Measurements from ENCODE around the gene CNPY3. TPM values are rescaled to one million over a fixed set of nuclear protein-coding genes. Genes with fewer than 3 reads are reported as not detected.

Gene CNPY3
- total and polyA plus RNA-seq, 2 of the 13 experiments (the other 11 are each of a cell fraction or from before 2014, with no cell fraction given) = 42.3 to 60.2 TPM

GRCh38 chr6:42984001-42984923 is 55.0 kb downstream of the CNPY3 start, which contains the start of gene PPP2R5D (continued):
- 0 out of 2 replicates have a peak, but pooled peaks have one; percentile 1 for TF ChIP-seq ZNF770 (CRISPR knock-in tag; IDR thresholded peaks at IDR 0.05)
- peak; percentile 84 for TF ChIP-seq HNRNPK (IDR thresholded peaks at IDR 0.05; ENCODE audit: low read depth, low read length, poor library complexity, severe bottlenecking)
- no peak for TF ChIP-seq ZNF7 (CRISPR knock-in tag; IDR thresholded peaks at IDR 0.05)
- TF ChIP-seq TARDBP (CRISPR knock-in tag; IDR thresholded peaks at IDR 0.05) = peak; percentile 86
- peak; percentile 73 for TF ChIP-seq CREM (IDR thresholded peaks at IDR 0.05)
- no peak for TF ChIP-seq CREM (CRISPR knock-in tag; IDR thresholded peaks at IDR 0.05)
- peak; percentile 41 for TF ChIP-seq THAP9 (CRISPR knock-in tag; IDR thresholded peaks at IDR 0.05; ENCODE audit: borderline replicate concordance)
- TF ChIP-seq TRAFD1 (CRISPR knock-in tag; IDR thresholded peaks at IDR 0.05; ENCODE audit: borderline replicate concordance) = 0 out of 2 replicates have a peak, but pooled peaks have one; percentile 11
- TF ChIP-seq MTF2 (CRISPR knock-in tag; IDR thresholded peaks at IDR 0.05; ENCODE audit: borderline replicate concordance) = peak; percentile 38; the same call in 1 of the 2 replicates
- no peak for TF ChIP-seq ZBTB42 (CRISPR knock-in tag; IDR thresholded peaks at IDR 0.05)
- TF ChIP-seq, protein P1, sequence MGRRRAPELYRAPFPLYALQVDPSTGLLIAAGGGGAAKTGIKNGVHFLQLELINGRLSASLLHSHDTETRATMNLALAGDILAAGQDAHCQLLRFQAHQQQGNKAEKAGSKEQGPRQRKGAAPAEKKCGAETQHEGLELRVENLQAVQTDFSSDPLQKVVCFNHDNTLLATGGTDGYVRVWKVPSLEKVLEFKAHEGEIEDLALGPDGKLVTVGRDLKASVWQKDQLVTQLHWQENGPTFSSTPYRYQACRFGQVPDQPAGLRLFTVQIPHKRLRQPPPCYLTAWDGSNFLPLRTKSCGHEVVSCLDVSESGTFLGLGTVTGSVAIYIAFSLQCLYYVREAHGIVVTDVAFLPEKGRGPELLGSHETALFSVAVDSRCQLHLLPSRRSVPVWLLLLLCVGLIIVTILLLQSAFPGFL (CRISPR knock-in tag; IDR thresholded peaks at IDR 0.05) = peak; percentile 53; the same call in 1 of the 2 replicates
- TF ChIP-seq ZNF337 (CRISPR knock-in tag; IDR thresholded peaks at IDR 0.05; ENCODE audit: borderline replicate concordance, low read depth) = no peak
- TF ChIP-seq, protein P2, sequence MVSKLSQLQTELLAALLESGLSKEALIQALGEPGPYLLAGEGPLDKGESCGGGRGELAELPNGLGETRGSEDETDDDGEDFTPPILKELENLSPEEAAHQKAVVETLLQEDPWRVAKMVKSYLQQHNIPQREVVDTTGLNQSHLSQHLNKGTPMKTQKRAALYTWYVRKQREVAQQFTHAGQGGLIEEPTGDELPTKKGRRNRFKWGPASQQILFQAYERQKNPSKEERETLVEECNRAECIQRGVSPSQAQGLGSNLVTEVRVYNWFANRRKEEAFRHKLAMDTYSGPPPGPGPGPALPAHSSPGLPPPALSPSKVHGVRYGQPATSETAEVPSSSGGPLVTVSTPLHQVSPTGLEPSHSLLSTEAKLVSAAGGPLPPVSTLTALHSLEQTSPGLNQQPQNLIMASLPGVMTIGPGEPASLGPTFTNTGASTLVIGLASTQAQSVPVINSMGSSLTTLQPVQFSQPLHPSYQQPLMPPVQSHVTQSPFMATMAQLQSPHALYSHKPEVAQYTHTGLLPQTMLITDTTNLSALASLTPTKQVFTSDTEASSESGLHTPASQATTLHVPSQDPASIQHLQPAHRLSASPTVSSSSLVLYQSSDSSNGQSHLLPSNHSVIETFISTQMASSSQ (IDR thresholded peaks at IDR 0.05; ENCODE audit: low read depth) = no peak
- TF ChIP-seq, protein P2 (CRISPR knock-in tag; IDR thresholded peaks at IDR 0.05; ENCODE audit: borderline replicate concordance) = no peak; the same call in 1 of the 2 replicates
- TF ChIP-seq RFXANK (CRISPR knock-in tag; IDR thresholded peaks at IDR 0.05) = peak; percentile 100
- peak; percentile 80 for TF ChIP-seq KLF6 (CRISPR knock-in tag; IDR thresholded peaks at IDR 0.05)
